ENCODE measurements around the gene MAGI1.

Gene MAGI1

DNA sequence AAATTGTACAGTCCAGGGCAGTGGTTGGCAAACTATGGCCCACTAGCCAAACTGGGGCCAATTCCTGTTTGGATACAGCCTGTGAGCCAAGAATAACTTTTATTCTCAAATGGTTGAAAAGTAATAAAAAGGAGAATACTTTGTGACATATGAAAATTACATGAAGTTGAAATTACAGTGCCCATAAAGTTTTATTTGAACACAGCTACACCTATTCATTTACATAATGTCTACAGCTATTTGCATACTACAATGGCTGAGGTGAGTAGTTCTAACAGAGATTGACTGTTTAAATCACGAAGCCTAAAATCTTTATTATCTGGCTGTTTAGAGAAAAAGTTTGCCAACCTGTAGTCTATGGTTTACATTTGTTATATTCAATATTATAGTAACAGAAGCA is 600.1 kb downstream of the MAGI1 start:
- H4K20me1 ChIP-seq (ENCODE audit: low read depth, low read length) = no peaks in the 10 kb centered on the region
- no peak overlapping the region for H3K4me3 ChIP-seq (ENCODE audit: insufficient read depth, low read length, poor library complexity, severe bottlenecking)
- H3K4me2 ChIP-seq (ENCODE audit: low read depth, low read length, poor library complexity, severe bottlenecking) = no peak overlapping the region
- H3F3A ChIP-seq (ENCODE audit: insufficient read depth) = no peaks in the 10 kb centered on the region
- no peaks in the 10 kb centered on the region for H3K79me2 ChIP-seq (ENCODE audit: insufficient read depth, low read length)
- no peak overlapping the region for H2AFZ ChIP-seq (ENCODE audit: low read depth, low read length, severe bottlenecking)
- no peaks in the 10 kb centered on the region for H3K9me3 ChIP-seq (ENCODE audit: insufficient read depth, low read length)
- H3K9ac ChIP-seq (ENCODE audit: low read length) = no peak overlapping the region
- H3K36me3 ChIP-seq (ENCODE audit: low read length) = no peaks in the 10 kb centered on the region
- H3K27me3 ChIP-seq (ENCODE audit: low read length) = no peaks in the 10 kb centered on the region
- H3K9me2 ChIP-seq (replicated peaks; ENCODE audit: insufficient read depth, low read length) = no peaks in the 10 kb centered on the region
- no peak overlapping the region for H3K27ac ChIP-seq (ENCODE audit: low read depth, low read length)
- no peak for TF ChIP-seq EZH2phosphoT487 (conservative IDR thresholded peaks at IDR 0.05; ENCODE audit: low read length)
- TF ChIP-seq CTCF (IDR thresholded peaks at IDR 0.05; ENCODE audit: insufficient read depth, low read length, poor library complexity, severe bottlenecking) = no peak

- no peaks in the 10 kb centered on the region for H3K36me3 ChIP-seq (ENCODE audit: low read length)
- H3K9me2 ChIP-seq (replicated peaks; ENCODE audit: insufficient read depth, low read length) = no peaks in the 10 kb centered on the region
- H3K4me3 ChIP-seq (ENCODE audit: insufficient read depth, low read length, poor library complexity, severe bottlenecking) = no peak overlapping the region
- H3K9me3 ChIP-seq (ENCODE audit: insufficient read depth, low read length) = no peaks in the 10 kb centered on the region
- no peaks in the 10 kb centered on the region for H3F3A ChIP-seq (ENCODE audit: insufficient read depth)
- no peak overlapping the region for H3K9ac ChIP-seq (ENCODE audit: low read length)
- TF ChIP-seq CTCF (IDR thresholded peaks at IDR 0.05; ENCODE audit: insufficient read depth, low read length, poor library complexity, severe bottlenecking) (no peak), EZH2phosphoT487 (conservative IDR thresholded peaks at IDR 0.05; ENCODE audit: low read length) (no peak)
- H3K27ac ChIP-seq (ENCODE audit: low read depth, low read length) = no peak overlapping the region
- no peaks in the 10 kb centered on the region for H3K79me2 ChIP-seq (ENCODE audit: insufficient read depth, low read length)
- no peaks in the 10 kb centered on the region for H4K20me1 ChIP-seq (ENCODE audit: low read depth, low read length)
- H3K27me3 ChIP-seq (ENCODE audit: low read length) = no peaks in the 10 kb centered on the region
- no peak overlapping the region for H2AFZ ChIP-seq (ENCODE audit: low read depth, low read length, severe bottlenecking)
- no peak overlapping the region for H3K4me2 ChIP-seq (ENCODE audit: low read depth, low read length, poor library complexity, severe bottlenecking)
These were observed 600.6 kb downstream of the MAGI1 start for GRCh38 chr3:65438096-65438495.

DNA sequence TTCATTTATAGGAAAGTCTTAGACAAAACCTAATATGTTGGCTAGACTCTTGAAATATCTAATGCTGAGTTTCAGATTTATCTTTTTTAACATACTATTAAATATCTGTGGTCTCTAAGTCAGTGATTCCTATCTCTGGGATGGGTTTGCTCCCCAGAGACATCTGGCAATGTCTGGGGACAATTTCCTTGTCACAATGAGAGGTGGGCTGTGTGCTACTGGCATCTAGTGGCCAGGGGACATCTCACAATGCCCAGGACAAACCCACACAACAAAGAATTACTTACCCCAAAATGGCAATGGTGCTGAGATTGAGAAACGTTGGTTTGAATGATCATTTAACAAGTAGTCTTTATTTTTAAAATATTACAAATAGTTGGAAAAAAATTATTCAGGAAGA is 602.1 kb downstream of the MAGI1 start:
- H3K79me2 ChIP-seq (ENCODE audit: insufficient read depth, low read length) = no peaks in the 10 kb centered on the region
- no peaks in the 10 kb centered on the region for H3K9me3 ChIP-seq (ENCODE audit: insufficient read depth, low read length)
- TF ChIP-seq CTCF (IDR thresholded peaks at IDR 0.05; ENCODE audit: insufficient read depth, low read length, poor library complexity, severe bottlenecking) = no peak
- no peak for TF ChIP-seq EZH2phosphoT487 (conservative IDR thresholded peaks at IDR 0.05; ENCODE audit: low read length)
- H3K27ac ChIP-seq (ENCODE audit: low read depth, low read length) = no peak overlapping the region
- no peak overlapping the region for H3K9ac ChIP-seq (ENCODE audit: low read length)
- H4K20me1 ChIP-seq (ENCODE audit: low read depth, low read length) = no peaks in the 10 kb centered on the region
- H2AFZ ChIP-seq (ENCODE audit: low read depth, low read length, severe bottlenecking) = no peak overlapping the region
- no peaks in the 10 kb centered on the region for H3K9me2 ChIP-seq (replicated peaks; ENCODE audit: insufficient read depth, low read length)
- no peaks in the 10 kb centered on the region for H3K27me3 ChIP-seq (ENCODE audit: low read length)
- no peak overlapping the region for H3K4me2 ChIP-seq (ENCODE audit: low read depth, low read length, poor library complexity, severe bottlenecking)
- no peaks in the 10 kb centered on the region for H3K36me3 ChIP-seq (ENCODE audit: low read length)
- H3K4me3 ChIP-seq (ENCODE audit: insufficient read depth, low read length, poor library complexity, severe bottlenecking) = no peak overlapping the region
- H3F3A ChIP-seq (ENCODE audit: insufficient read depth) = no peaks in the 10 kb centered on the region

GRCh38 chr3:65433480-65433879 is 605.2 kb downstream of the MAGI1 start:
- Histone ChIP-seq H2AFZ (ENCODE audit: low read depth, low read length, severe bottlenecking) (no peak overlapping the region), H4K20me1 (ENCODE audit: low read depth, low read length) (no peaks in the 10 kb centered on the region), H3K9me2 (replicated peaks; ENCODE audit: insufficient read depth, low read length) (no peaks in the 10 kb centered on the region), H3K4me2 (ENCODE audit: low read depth, low read length, poor library complexity, severe bottlenecking) (no peak overlapping the region), H3K79me2 (ENCODE audit: insufficient read depth, low read length) (no peaks in the 10 kb centered on the region), H3K27me3 (ENCODE audit: low read length) (no peaks in the 10 kb centered on the region), H3K27ac (ENCODE audit: low read depth, low read length) (no peak overlapping the region), H3K4me3 (ENCODE audit: insufficient read depth, low read length, poor library complexity, severe bottlenecking) (no peak overlapping the region), H3K36me3 (ENCODE audit: low read length) (no peaks in the 10 kb centered on the region), H3F3A (ENCODE audit: insufficient read depth) (no peaks in the 10 kb centered on the region), H3K9ac (ENCODE audit: low read length) (no peak overlapping the region), H3K9me3 (ENCODE audit: insufficient read depth, low read length) (no peaks in the 10 kb centered on the region)
- TF ChIP-seq CTCF (IDR thresholded peaks at IDR 0.05; ENCODE audit: insufficient read depth, low read length, poor library complexity, severe bottlenecking) = no peak
- TF ChIP-seq EZH2phosphoT487 (conservative IDR thresholded peaks at IDR 0.05; ENCODE audit: low read length) = no peak
